ENCODE results near the gene GAS7.

The GAS7 gene

DNA sequence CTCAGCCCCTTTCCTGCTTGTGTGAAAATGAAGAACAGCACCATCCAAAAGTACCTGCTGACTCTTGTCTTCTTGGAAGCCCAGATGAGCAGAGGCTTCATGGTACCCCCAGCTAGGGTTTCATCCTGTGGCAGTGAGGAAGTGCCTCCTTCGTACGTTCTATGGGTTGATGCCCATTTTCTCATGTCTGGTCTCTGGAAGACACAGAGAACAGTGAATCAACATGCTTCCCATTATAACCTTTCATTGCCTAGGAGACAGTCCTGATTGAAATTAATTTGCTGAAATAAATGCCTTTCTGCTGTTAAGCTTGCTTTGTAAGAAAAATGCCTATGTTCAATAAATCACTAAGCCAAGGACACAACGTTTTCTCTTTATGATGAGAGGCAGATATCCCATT is 329.9 kb downstream of the GAS7 start:
- no peak for DNase-seq

DNA sequence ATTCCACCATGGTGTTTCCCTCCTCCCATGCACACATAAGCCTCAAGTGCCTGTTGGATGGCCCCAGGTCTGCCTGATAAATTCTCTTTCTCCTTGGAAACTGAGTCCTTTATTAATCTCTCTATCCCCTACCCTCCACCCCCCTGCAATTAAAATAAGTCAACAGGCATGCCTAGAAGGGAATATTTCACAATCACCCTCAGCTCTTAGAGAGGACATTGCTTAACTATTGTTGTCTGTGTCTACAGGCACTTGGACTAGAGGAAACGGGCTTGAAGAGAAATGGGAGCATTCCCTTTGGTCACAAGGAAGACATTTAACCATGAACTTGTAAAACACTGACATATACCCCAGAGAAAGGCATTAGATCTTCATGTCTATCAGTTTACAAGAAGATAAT is 332.8 kb downstream of the GAS7 start:
- no peak for DNase-seq

DNA sequence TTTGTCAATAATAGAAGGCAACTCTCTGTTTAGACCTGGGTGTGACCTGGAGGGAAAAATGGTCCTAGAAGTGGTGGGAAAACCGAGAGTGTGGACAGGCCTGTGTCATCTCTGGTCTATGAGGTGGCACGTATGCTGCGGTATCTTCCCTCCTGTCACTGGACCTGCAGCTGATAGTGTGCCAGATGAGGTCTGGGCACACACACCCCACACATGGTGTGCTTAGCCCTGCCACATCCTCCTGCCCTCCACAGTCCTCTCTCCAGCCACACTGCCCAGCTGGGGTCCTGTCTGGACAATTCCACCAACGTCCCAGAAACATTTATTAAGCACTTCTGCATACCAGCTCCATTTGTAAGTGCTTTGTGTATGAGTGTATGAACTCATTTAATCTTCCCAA is 335.5 kb downstream of the GAS7 start:
- no peak for DNase-seq

DNA sequence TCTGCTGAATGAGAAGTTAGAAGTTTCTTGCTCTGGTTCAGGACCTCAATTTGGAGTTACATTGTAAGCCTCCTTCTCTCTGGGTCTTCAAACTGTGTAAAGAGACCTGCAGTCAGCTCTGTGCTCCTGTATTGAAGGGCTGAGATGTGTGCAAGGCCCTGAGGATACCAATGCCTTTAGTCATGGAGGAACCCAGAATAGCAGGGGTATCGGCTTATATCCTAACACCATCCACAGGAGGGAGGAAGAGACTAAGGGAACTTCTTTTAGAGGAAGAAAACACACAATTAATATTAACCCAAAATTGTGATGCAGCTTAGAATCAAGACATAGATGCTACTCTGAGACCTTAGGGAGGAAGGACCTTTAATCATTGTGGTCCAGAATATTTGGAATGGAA is 336.2 kb downstream of the GAS7 start:
- DNase-seq, result no peak

DNA sequence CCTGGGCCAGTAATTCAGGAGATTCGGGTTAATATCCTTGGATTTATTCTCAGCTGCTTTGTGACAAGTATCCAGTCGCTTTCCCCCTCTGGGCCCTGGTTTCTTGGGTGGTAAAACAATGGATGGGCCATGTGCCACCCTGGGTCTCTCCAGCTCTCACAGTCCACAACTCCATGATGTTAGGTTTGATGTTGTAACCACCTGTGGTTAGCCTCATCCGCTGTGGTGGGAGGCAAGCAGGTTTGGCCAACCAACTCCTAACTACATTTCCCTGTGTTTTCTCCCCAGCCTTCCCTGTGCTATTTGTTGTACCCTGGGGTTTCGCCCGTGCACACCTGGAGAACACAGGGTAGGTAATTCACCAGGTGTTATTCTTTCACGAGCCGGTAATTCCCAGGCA is 337.6 kb downstream of the GAS7 start:
- no peak for DNase-seq

Measured in activated CD8-positive, alpha-beta memory T cell treated with anti-CD3 and anti-CD28 coated beads, Interleukin-2, amount 50 U/mL, for 4 hours (primary cell).